GM18508 (cell line): ENCODE measurements around the gene NCK1.
"Not testable (repeated sequence)": the region's sequence is repeated elsewhere in the genome, so short reads cannot be mapped to it uniquely, and the experiment has no call there.

Source experiments
- ATAC-seq: cut with Tn5 transposase; IDR thresholded peaks from one replicate; pipeline ENCODE4 v1.9.1; 2021; ENCODE audit warnings: moderate number of reproducible peaks; ENCODE audit not compliant: insufficient read depth, unreplicated experiment

NCK1 gene

GRCh38 chr3:136939489-136939888 lies 77.5 kb downstream of the NCK1 start:
- ATAC-seq: no peak

GRCh38 chr3:136942803-136943202 lies 80.8 kb downstream of the NCK1 start:
- no peak for ATAC-seq

- no peak for ATAC-seq
Measured at GRCh38 chr3:136943436-136943835, 81.4 kb downstream of the NCK1 start.

- ATAC-seq: no peak
Measured at GRCh38 chr3:136946978-136947377, 85.0 kb downstream of the NCK1 start.

GRCh38 chr3:136947477-136947876 lies 85.5 kb downstream of the NCK1 start:
- no peak for ATAC-seq

- no peak for ATAC-seq
Measured at GRCh38 chr3:136949146-136949545, 87.1 kb downstream of the NCK1 start.

GRCh38 chr3:136949708-136950107 lies 87.7 kb downstream of the NCK1 start:
- no peak for ATAC-seq

- ATAC-seq: no peak
Measured at GRCh38 chr3:136950623-136951022, 88.6 kb downstream of the NCK1 start.

- ATAC-seq: no peak
Measured at GRCh38 chr3:136952292-136952691, 90.3 kb downstream of the NCK1 start.

- no peak for ATAC-seq
Measured at GRCh38 chr3:136954251-136954650, 92.2 kb downstream of the NCK1 start.

- ATAC-seq: no peak
Measured at GRCh38 chr3:136954980-136955780, 93.2 kb downstream of the NCK1 start.

GRCh38 chr3:136955813-136956212 lies 93.8 kb downstream of the NCK1 start:
- no peak for ATAC-seq

GRCh38 chr3:136956971-136957370 lies 95.0 kb downstream of the NCK1 start:
- ATAC-seq: no peak

- ATAC-seq: no peak
Measured at GRCh38 chr3:136957751-136958288, 95.8 kb downstream of the NCK1 start, which contains the start of gene IL20RB. Gene IL20RB, plus strand, starts transcription at chr3:136957983. Its CDS starts 131 bp downstream, at chr3:136958114.

- ATAC-seq: no peak
Measured at GRCh38 chr3:136958939-136959338, 96.9 kb downstream of the NCK1 start.

GRCh38 chr3:136959599-136959998 lies 97.6 kb downstream of the NCK1 start:
- ATAC-seq: no peak

GRCh38 chr3:136960838-136961836 lies 99.1 kb downstream of the NCK1 start:
- ATAC-seq: no peak

- no peak for ATAC-seq
Measured at GRCh38 chr3:136962927-136963326, 100.9 kb downstream of the NCK1 start.

GRCh38 chr3:136969539-136969938 lies 107.5 kb downstream of the NCK1 start:
- not testable (repeated sequence) for ATAC-seq

- no peak for ATAC-seq
Measured at GRCh38 chr3:136973352-136973751, 111.3 kb downstream of the NCK1 start.

GRCh38 chr3:136974670-136975069 lies 112.7 kb downstream of the NCK1 start:
- no peak for ATAC-seq
